ENCODE results near the gene C3orf52.

C3orf52 gene

DNA sequence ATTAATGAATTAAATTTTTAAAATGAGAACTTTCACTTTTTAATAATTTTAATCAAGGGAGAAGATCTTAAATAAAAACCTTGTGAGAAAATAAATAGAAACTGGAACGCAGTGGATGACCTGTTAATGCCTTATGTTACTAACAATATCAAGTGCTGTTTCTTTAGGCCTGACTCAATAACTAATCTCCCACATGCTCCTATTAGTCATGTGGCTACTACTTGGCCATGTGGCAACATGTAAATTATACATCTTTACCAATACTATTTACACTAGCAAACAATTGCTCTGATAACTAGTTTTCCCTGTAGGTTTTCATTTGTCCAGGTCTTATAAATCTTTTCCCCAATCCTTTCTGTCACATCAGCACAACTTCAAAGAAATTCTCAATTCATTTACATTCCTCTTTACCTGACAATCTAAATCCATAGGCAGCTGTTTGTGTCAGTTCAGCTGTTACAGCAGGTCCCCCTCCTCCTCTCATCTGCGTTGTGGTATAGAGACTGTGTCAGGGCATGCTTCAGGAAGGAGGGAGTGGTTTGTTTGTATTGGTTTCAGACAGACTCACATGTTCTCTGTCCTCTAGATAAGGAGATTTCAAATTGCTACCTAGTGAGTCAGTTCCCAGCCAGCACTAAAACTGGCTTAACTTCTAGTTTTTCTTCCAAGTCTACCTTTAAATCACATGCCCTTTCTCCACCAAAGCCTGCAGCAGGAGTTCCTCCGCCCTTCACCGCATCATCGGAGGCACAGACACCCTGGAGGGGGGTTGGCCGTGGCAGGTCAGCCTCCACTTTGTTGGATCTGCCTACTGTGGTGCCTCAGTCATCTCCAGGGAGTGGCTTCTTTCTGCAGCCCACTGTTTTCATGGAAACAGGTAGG, 11.3 kb upstream of the C3orf52 start:
- DNase-seq (ENCODE audit: low spot score), result no peak
- no peak for TF ChIP-seq CTCF (IDR thresholded peaks at IDR 0.05; ENCODE audit: extremely low read depth, missing control alignments)

GRCh38 chr3:112078125-112079083, 7.8 kb upstream of the C3orf52 start:
- no peak for DNase-seq (ENCODE audit: low spot score)
- TF ChIP-seq CTCF (IDR thresholded peaks at IDR 0.05; ENCODE audit: extremely low read depth, missing control alignments), result no peak

GRCh38 chr3:112083239-112083638, 3.0 kb upstream of the C3orf52 start:
- DNase-seq (ENCODE audit: low spot score), result no peak
- no peak for TF ChIP-seq CTCF (IDR thresholded peaks at IDR 0.05; ENCODE audit: extremely low read depth, missing control alignments)

DNA sequence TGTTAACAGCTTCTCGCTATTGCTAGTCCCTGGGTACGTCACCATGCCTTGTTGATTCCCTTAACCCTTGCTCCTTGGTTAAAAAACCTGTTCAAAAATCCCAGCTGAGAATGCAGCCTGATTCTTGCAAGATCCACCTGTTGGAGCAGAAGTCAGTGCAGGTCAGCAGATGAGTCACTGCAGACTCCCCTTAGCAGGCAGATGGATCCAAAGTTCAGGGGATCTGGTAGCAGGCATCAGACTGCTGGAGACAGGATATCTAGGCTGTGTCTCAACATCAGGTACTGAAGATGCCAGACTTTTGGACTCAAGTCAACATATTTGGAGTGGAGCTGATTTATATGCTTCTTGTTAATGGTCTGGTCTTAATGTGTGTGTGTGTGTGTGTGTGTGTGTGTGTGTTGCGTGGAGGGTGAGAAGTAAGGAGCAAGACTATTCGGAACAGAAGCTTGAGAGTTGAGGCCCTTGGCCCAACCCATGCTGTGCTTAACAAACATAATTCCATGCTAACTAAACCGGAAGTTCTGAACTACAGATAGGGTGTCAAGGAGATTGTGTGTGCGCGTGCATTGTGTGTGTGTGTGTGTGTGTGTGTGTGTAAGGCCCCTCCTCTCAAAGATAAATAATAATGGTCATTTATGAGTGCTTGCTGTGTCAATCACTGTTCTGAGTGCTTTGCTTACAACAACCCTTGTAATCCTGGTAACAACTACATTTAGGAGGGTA, 1.0 kb upstream of the C3orf52 start:
- DNase-seq (ENCODE audit: low spot score), result no peak
- no peak for TF ChIP-seq CTCF (IDR thresholded peaks at IDR 0.05; ENCODE audit: extremely low read depth, missing control alignments)

- no peak for TF ChIP-seq CTCF (IDR thresholded peaks at IDR 0.05; ENCODE audit: extremely low read depth, missing control alignments)
- DNase-seq (ENCODE audit: low spot score), result no peak
Measured at GRCh38 chr3:112085735-112086075, 484 bp upstream of the C3orf52 start.

GRCh38 chr3:112086875-112087524, 811 bp downstream of the C3orf52 start:
- no peak for TF ChIP-seq CTCF (IDR thresholded peaks at IDR 0.05; ENCODE audit: extremely low read depth, missing control alignments)
- DNase-seq (ENCODE audit: low spot score), result no peak
